H9 (cell line): ENCODE results near the gene TAOK3. TPM values are rescaled to one million over a fixed set of nuclear protein-coding genes. Genes with fewer than 3 reads are reported as not detected.

Experiments
- DNase-seq: peaks from one replicate; pipeline ENCODE4 v3.0.0-alpha.2; 2017
- H2AFZ ChIP-seq: one replicate; pipeline ENCODE4 v1.6.1; 2013; ENCODE audit warnings: mild to moderate bottlenecking, low read length, control low read depth, moderate library complexity
- H2AK5ac ChIP-seq: 2 replicates; pipeline ENCODE4 v1.6.1; 2013; ENCODE audit warnings: low read length, control low read depth, mixed read lengths; ENCODE audit not compliant: insufficient read length
- H2BK120ac ChIP-seq: one replicate; pipeline ENCODE4 v1.6.1; 2013; ENCODE audit warnings: low read depth, mild to moderate bottlenecking, low read length, control low read depth, inconsistent platforms; ENCODE audit not compliant: poor library complexity, severe bottlenecking
- H2BK12ac ChIP-seq: 2 replicates; pipeline ENCODE4 v1.6.1; 2013; ENCODE audit warnings: low read length, control low read depth, mixed read lengths, low read depth; ENCODE audit not compliant: insufficient read length
- H2BK15ac ChIP-seq: 2 replicates; pipeline ENCODE4 v1.6.1; 2013; ENCODE audit warnings: low read depth, low read length, control low read depth
- H2BK20ac ChIP-seq: one replicate; pipeline ENCODE4 v1.6.1; 2013; ENCODE audit warnings: low read depth, mild to moderate bottlenecking, low read length, control low read depth, inconsistent platforms; ENCODE audit not compliant: poor library complexity, severe bottlenecking
- H2BK5ac ChIP-seq: 2 replicates; pipeline ENCODE4 v1.6.1; 2013; ENCODE audit warnings: low read length, control low read depth, mixed read lengths; ENCODE audit not compliant: insufficient read length
- H3K14ac ChIP-seq: 2 replicates; pipeline ENCODE4 v1.6.1; 2013; ENCODE audit warnings: low read length, control low read depth; ENCODE audit not compliant: insufficient read depth
- H3K18ac ChIP-seq: 2 replicates; pipeline ENCODE4 v1.6.1; 2013; ENCODE audit warnings: low read depth, mild to moderate bottlenecking, mixed read lengths, low read length, control low read depth; ENCODE audit not compliant: insufficient read length
- H3K23ac ChIP-seq: 2 replicates; pipeline ENCODE4 v1.6.1; 2013; ENCODE audit warnings: low read length, control low read depth, mixed read lengths, low read depth; ENCODE audit not compliant: insufficient read length
- H3K23me2 ChIP-seq: 2 replicates; pipeline ENCODE4 v1.6.1; 2013; ENCODE audit warnings: low read depth, mild to moderate bottlenecking, mixed read lengths, low read length, control low read depth; ENCODE audit not compliant: insufficient read length, poor library complexity, severe bottlenecking
- H3K27ac ChIP-seq: 2 replicates; pipeline ENCODE4 v1.5.1; 2013; ENCODE audit warnings: low read length, control low read depth, mixed read lengths, low read depth; ENCODE audit not compliant: insufficient read length
- H3K27me3 ChIP-seq: 2 replicates; pipeline ENCODE4 v1.6.1; 2013; ENCODE audit warnings: low read length, control low read depth, inconsistent platforms; ENCODE audit not compliant: insufficient read depth
- H3K4ac ChIP-seq: 2 replicates; pipeline ENCODE4 v1.6.1; 2013; ENCODE audit warnings: low read depth, mild to moderate bottlenecking, control low read depth, inconsistent platforms, low read length, moderate library complexity
- H3K4me1 ChIP-seq: 2 replicates; pipeline ENCODE4 v1.6.1; 2013; ENCODE audit warnings: low read length, control low read depth, inconsistent platforms; ENCODE audit not compliant: insufficient read depth
- H3K4me2 ChIP-seq: 2 replicates; pipeline ENCODE4 v1.6.1; 2013; ENCODE audit warnings: low read length, control low read depth, mixed read lengths; ENCODE audit not compliant: insufficient read length, insufficient read depth
- H3K56ac ChIP-seq: 2 replicates; pipeline ENCODE4 v1.6.1; 2013; ENCODE audit warnings: low read depth, mild to moderate bottlenecking, mixed read lengths, low read length, control low read depth; ENCODE audit not compliant: insufficient read length
- H3K79me1 ChIP-seq: 2 replicates; pipeline ENCODE4 v1.6.1; 2013; ENCODE audit warnings: low read depth, mild to moderate bottlenecking, moderate library complexity, low read length, control low read depth, inconsistent platforms; ENCODE audit not compliant: insufficient read depth, poor library complexity, severe bottlenecking
- H3K79me2 ChIP-seq: 2 replicates; pipeline ENCODE4 v1.6.1; 2013; ENCODE audit warnings: low read length, control low read depth, inconsistent platforms; ENCODE audit not compliant: insufficient read depth
- H3K9ac ChIP-seq: 2 replicates; pipeline ENCODE4 v1.6.1; 2013; ENCODE audit warnings: low read length, control low read depth, mixed read lengths; ENCODE audit not compliant: insufficient read length; ENCODE audit errors: extremely low read depth
- H3K9me3 ChIP-seq: one replicate; pipeline ENCODE4 v1.6.1; 2013; ENCODE audit warnings: low read depth, low read length, inconsistent platforms; ENCODE audit not compliant: control insufficient read depth
- H3T11ph ChIP-seq: one replicate; pipeline ENCODE4 v1.6.1; 2013; ENCODE audit warnings: mild to moderate bottlenecking, low read length, control low read depth, inconsistent platforms
- H4K20me1 ChIP-seq: one replicate; pipeline ENCODE4 v1.6.1; 2013; ENCODE audit not compliant: control insufficient read depth, insufficient read length, insufficient read depth
- H4K5ac ChIP-seq: 2 replicates; pipeline ENCODE4 v1.6.1; 2013; ENCODE audit warnings: low read depth, mild to moderate bottlenecking, mixed read lengths, low read length, control low read depth; ENCODE audit not compliant: insufficient read length
- H4K8ac ChIP-seq: replicated peaks from 2 replicates; pipeline ENCODE4 v1.6.1; 2013; ENCODE audit warnings: low read length, control low read depth, mixed read lengths, low read depth; ENCODE audit not compliant: insufficient read length
- H4K91ac ChIP-seq: 2 replicates; pipeline ENCODE4 v1.6.1; 2013; ENCODE audit warnings: low read depth, mild to moderate bottlenecking, moderate library complexity, mixed read lengths, low read length, control low read depth; ENCODE audit not compliant: insufficient read length
- H3K27ac Mint-ChIP-seq, 3 experiments: 2 replicates in 2 of 3; 3 replicates in 1 of 3; pipeline ENCODE4 v1.8.0; 2020 to 2021; ENCODE audit warnings: mixed read lengths in 3 of 3, mild to moderate bottlenecking in 1 of 3, moderate library complexity in 1 of 3
- H3K27me3 Mint-ChIP-seq: 2 replicates; pipeline ENCODE4 v1.8.0; 2021; ENCODE audit warnings: low read depth, mild to moderate bottlenecking, moderate library complexity, mixed read lengths
- H3K36me3 Mint-ChIP-seq, 3 experiments: 2 replicates in 2 of 3; 3 replicates in 1 of 3; pipeline ENCODE4 v1.8.0; 2020 to 2021; ENCODE audit warnings: low read depth in 3 of 3, mixed read lengths in 3 of 3; ENCODE audit not compliant: insufficient read depth in 1 of 3
- H3K4me1 Mint-ChIP-seq, 2 experiments: 2 replicates each; pipeline ENCODE4 v1.8.0; 2020; ENCODE audit warnings: mixed read lengths in 2 of 2
- H3K4me3 Mint-ChIP-seq, 2 experiments: 2 replicates in 1 of 2; 3 replicates in 1 of 2; pipeline ENCODE4 v1.8.0; 2020 to 2021; ENCODE audit warnings: mild to moderate bottlenecking in 2 of 2, mixed read lengths in 2 of 2, moderate library complexity in 1 of 2
- H3K9me3 Mint-ChIP-seq, 2 experiments: 2 replicates in 1 of 2; 3 replicates in 1 of 2; pipeline ENCODE4 v1.8.0; 2020; ENCODE audit warnings: mild to moderate bottlenecking in 2 of 2, mixed read lengths in 2 of 2, moderate library complexity in 1 of 2
- WGBS: extraction: QIAGEN DNeasy Blood & Tissue Kit; methylation state at CpG from one replicate; pipeline ENCODE4 v1.1.7; 2013; ENCODE audit warnings: missing lambda C conversion rate, low lambda C conversion rate, mixed read lengths; ENCODE audit not compliant: insufficient read length; ENCODE audit errors: extremely low coverage; 5-methylcytosine and 5-hydroxymethylcytosine counted together
- total RNA-seq: library from RNA; stranded (reverse); gene quantifications from 2 replicates; pipeline ENCODE4 v1.2.1, GENCODE V29; 2021
- TF ChIP-seq, protein P1 (sequence below): fragments of 200-600 bp; sonication (generic); conservative IDR thresholded peaks from 3 replicates; pipeline ENCODE4 v1.8.0; 2021; ENCODE audit warnings: antibody characterized with exemption, mild to moderate bottlenecking

Gene TAOK3
- total RNA-seq, 1 experiment from 2014 or later, result 5.2 TPM

DNA sequence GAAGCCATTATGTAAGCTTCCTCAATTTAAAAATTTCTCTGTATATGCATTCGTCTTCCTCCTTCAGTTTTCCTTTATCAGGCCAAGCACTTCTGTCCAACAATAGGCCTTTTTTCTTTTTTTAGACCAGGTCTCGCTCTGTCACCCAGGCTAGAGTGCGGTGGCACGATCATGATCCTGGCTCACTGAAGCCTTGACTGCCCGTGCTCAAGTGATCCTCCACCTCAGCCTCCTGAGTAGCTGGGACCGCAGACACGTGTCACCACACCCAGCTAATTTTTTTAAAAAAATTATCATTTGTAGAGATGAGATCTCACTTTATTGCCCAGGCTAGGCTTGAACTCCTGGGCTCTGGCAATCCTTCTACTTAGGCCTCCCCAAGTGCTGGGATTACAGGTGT is 25.8 kb downstream of the TAOK3 start:
- no CpG with 5 or more reads among the region's 7 CpGs for WGBS
- H3K18ac ChIP-seq, result no peak overlapping the region
- H3K27ac ChIP-seq, result no peak overlapping the region
- no peaks in the 10 kb centered on the region for H3K27me3 ChIP-seq
- no peaks in the 10 kb centered on the region for H3K23me2 ChIP-seq
- no peak overlapping the region for H2AK5ac ChIP-seq
- H2BK12ac ChIP-seq, result no peak overlapping the region
- H2AFZ ChIP-seq, result no peak overlapping the region
- no peak overlapping the region for H4K8ac ChIP-seq
- H3K56ac ChIP-seq, result no peak overlapping the region
- H3K9ac ChIP-seq, result no peak overlapping the region
- no peaks in the 10 kb centered on the region for H3K79me2 ChIP-seq
- no peak overlapping the region for H2BK15ac ChIP-seq
- Mint-ChIP-seq H3K4me1 (peaks cover 15 to 16% of the 10 kb centered on the region in 2 experiments), H3K9me3 (no peaks in the 10 kb centered on the region), H3K27ac (no peak overlapping the region; a peak in 1 of 7 replicates), H3K4me3 (no peak overlapping the region), H3K27me3 (no peaks in the 10 kb centered on the region), H3K36me3 (no peaks in the 10 kb centered on the region)
- H4K5ac ChIP-seq, result no peak overlapping the region
- H3K4ac ChIP-seq, result no peak overlapping the region
- DNase-seq, result no peak
- H3K4me1 ChIP-seq, result no peaks in the 10 kb centered on the region; the same call in 1 of the 2 replicates
- H4K20me1 ChIP-seq, result no peaks in the 10 kb centered on the region
- no peaks in the 10 kb centered on the region for H3K79me1 ChIP-seq
- H4K91ac ChIP-seq, result no peak overlapping the region
- no peak overlapping the region for H3K4me2 ChIP-seq
- H3K9me3 ChIP-seq, result no peaks in the 10 kb centered on the region
- TF ChIP-seq, protein P1, sequence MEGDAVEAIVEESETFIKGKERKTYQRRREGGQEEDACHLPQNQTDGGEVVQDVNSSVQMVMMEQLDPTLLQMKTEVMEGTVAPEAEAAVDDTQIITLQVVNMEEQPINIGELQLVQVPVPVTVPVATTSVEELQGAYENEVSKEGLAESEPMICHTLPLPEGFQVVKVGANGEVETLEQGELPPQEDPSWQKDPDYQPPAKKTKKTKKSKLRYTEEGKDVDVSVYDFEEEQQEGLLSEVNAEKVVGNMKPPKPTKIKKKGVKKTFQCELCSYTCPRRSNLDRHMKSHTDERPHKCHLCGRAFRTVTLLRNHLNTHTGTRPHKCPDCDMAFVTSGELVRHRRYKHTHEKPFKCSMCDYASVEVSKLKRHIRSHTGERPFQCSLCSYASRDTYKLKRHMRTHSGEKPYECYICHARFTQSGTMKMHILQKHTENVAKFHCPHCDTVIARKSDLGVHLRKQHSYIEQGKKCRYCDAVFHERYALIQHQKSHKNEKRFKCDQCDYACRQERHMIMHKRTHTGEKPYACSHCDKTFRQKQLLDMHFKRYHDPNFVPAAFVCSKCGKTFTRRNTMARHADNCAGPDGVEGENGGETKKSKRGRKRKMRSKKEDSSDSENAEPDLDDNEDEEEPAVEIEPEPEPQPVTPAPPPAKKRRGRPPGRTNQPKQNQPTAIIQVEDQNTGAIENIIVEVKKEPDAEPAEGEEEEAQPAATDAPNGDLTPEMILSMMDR, result no peak
- H3K23ac ChIP-seq, result no peak overlapping the region
- H3K14ac ChIP-seq, result no peak overlapping the region
- no peak overlapping the region for H2BK20ac ChIP-seq
- no peak overlapping the region for H2BK120ac ChIP-seq
- no peak overlapping the region for H3T11ph ChIP-seq
- no peak overlapping the region for H2BK5ac ChIP-seq
